ENCODE measurements around the gene RORB. TPM values are rescaled to one million over a fixed set of nuclear protein-coding genes. Genes with fewer than 3 reads are reported as not detected.

RORB gene
- total and polyA plus RNA-seq, 2 donors (not counting 1 experiment from before 2014, with no cell fraction given), result 0.24 to 4.3 TPM

DNA sequence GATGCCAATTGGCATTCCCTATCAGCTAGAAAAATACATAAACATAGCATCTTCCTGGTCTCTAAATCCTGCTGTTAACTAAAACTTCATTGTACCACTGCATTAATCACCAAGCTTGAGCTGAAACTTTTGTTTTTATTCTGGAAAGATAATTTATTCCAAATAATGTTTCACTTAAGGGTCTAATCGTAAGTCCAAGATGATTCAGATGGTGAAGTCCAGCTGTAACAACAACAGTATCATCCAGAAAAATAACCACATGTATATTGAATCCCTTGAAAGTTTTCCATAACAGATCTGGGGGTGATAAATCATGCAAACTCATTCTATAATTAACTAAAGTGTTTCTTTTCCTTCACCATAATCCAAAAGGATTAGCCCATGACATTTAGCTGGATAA, 23.9 kb downstream of the RORB start:
- DNase-seq (ENCODE audit: low read depth in 2 of 2), result peak; percentile 4 to 93
- Histone ChIP-seq H3K4me2 (ENCODE audit: extremely low read depth, insufficient read depth, low read length) (no peak overlapping the region), H3K36me3 (ENCODE audit: control insufficient read depth, insufficient read depth, low read length) (no peaks in the 10 kb centered on the region), H3K4me1 (ENCODE audit: control insufficient read depth, extremely low read depth, insufficient read depth, low read length) (no peaks in the 10 kb centered on the region), H4K20me1 (ENCODE audit: control insufficient read depth, extremely low read depth, insufficient read depth, low read length) (no peaks in the 10 kb centered on the region), H3K4me3 (replicated peaks in 1 of 4; ENCODE audit: control extremely low read depth in 1 of 4, insufficient read depth in 1 of 4, low read depth in 3 of 4, low read length in 4 of 4) (no peak overlapping the region), H3K79me2 (ENCODE audit: control insufficient read depth, insufficient read depth, low read length) (no peaks in the 10 kb centered on the region), H3K9ac (ENCODE audit: insufficient read depth, low read length) (no peak overlapping the region), H3K27me3 (ENCODE audit: control insufficient read depth, insufficient read depth, low read length) (no peaks in the 10 kb centered on the region), H2AFZ (ENCODE audit: low read length) (no peak overlapping the region), H3K9me3 (ENCODE audit: control insufficient read depth, insufficient read depth, low read depth, low read length) (no peaks in the 10 kb centered on the region), H3K27ac (ENCODE audit: insufficient read depth, low read length) (no peak overlapping the region)
- TF ChIP-seq, protein P1, sequence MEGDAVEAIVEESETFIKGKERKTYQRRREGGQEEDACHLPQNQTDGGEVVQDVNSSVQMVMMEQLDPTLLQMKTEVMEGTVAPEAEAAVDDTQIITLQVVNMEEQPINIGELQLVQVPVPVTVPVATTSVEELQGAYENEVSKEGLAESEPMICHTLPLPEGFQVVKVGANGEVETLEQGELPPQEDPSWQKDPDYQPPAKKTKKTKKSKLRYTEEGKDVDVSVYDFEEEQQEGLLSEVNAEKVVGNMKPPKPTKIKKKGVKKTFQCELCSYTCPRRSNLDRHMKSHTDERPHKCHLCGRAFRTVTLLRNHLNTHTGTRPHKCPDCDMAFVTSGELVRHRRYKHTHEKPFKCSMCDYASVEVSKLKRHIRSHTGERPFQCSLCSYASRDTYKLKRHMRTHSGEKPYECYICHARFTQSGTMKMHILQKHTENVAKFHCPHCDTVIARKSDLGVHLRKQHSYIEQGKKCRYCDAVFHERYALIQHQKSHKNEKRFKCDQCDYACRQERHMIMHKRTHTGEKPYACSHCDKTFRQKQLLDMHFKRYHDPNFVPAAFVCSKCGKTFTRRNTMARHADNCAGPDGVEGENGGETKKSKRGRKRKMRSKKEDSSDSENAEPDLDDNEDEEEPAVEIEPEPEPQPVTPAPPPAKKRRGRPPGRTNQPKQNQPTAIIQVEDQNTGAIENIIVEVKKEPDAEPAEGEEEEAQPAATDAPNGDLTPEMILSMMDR (conservative IDR thresholded peaks at IDR 0.05 in 1 of 2, IDR thresholded peaks at IDR 0.05 in 1 of 2; ENCODE audit: low read depth in 1 of 2, low read length in 2 of 2), result no peak
- TF ChIP-seq EZH2 (IDR thresholded peaks at IDR 0.05; ENCODE audit: low read length, missing control alignments), result no peak

- H3K4me2 ChIP-seq (ENCODE audit: extremely low read depth, insufficient read depth, low read length), result no peak overlapping the region
- H4K20me1 ChIP-seq (ENCODE audit: control insufficient read depth, extremely low read depth, insufficient read depth, low read length), result no peaks in the 10 kb centered on the region
- TF ChIP-seq EZH2 (IDR thresholded peaks at IDR 0.05; ENCODE audit: low read length, missing control alignments), result no peak
- TF ChIP-seq, protein P1 (conservative IDR thresholded peaks at IDR 0.05 in 1 of 2, IDR thresholded peaks at IDR 0.05 in 1 of 2; ENCODE audit: low read depth in 1 of 2, low read length in 2 of 2), result no peak
Observed at GRCh38 chr9:74524289-74524688, 27.2 kb downstream of the RORB start.

DNA sequence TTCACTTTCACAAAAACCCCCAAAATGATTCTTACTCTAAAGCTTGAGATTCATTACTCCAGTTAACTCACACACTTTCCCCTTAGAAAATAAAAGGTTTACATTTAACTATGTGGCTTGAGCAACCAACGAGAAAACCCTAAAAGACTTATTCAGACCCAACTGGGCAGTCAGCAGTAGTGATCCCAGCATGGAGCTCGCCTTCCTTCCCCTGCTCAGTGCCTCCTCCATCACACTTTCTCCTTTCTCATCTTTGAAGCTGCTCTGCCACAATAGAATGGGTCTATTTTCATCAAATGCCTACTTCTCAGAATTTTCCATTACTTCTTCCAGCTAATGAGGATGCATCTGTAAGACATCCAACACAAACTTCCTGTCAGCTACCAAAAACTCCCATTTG, 29.1 kb downstream of the RORB start:
- no peaks in the 10 kb centered on the region for H3K9me3 ChIP-seq (ENCODE audit: control insufficient read depth, insufficient read depth, low read depth, low read length)
- no peaks in the 10 kb centered on the region for H3K4me1 ChIP-seq (ENCODE audit: control insufficient read depth, extremely low read depth, insufficient read depth, low read length)
- no peaks in the 10 kb centered on the region for H4K20me1 ChIP-seq (ENCODE audit: control insufficient read depth, extremely low read depth, insufficient read depth, low read length)
- no peak overlapping the region for H2AFZ ChIP-seq (ENCODE audit: low read length)
- peak in 1 of 2 donors; percentile 23 for DNase-seq (ENCODE audit: low read depth in 2 of 2)
- H3K27ac ChIP-seq (ENCODE audit: insufficient read depth, low read length), result no peak overlapping the region
- H3K79me2 ChIP-seq (ENCODE audit: control insufficient read depth, insufficient read depth, low read length), result no peaks in the 10 kb centered on the region
- H3K9ac ChIP-seq (ENCODE audit: insufficient read depth, low read length), result no peak overlapping the region
- TF ChIP-seq, protein P1 (conservative IDR thresholded peaks at IDR 0.05 in 1 of 2, IDR thresholded peaks at IDR 0.05 in 1 of 2; ENCODE audit: low read depth in 1 of 2, low read length in 2 of 2), result no peak
- TF ChIP-seq EZH2 (IDR thresholded peaks at IDR 0.05; ENCODE audit: low read length, missing control alignments), result no peak
- H3K27me3 ChIP-seq (ENCODE audit: control insufficient read depth, insufficient read depth, low read length), result no peaks in the 10 kb centered on the region
- H3K36me3 ChIP-seq (ENCODE audit: control insufficient read depth, insufficient read depth, low read length), result no peaks in the 10 kb centered on the region
- no peak overlapping the region for H3K4me3 ChIP-seq (replicated peaks in 1 of 4; ENCODE audit: control extremely low read depth in 1 of 4, insufficient read depth in 1 of 4, low read depth in 3 of 4, low read length in 4 of 4)
- H3K4me2 ChIP-seq (ENCODE audit: extremely low read depth, insufficient read depth, low read length), result no peak overlapping the region

More at GRCh38 chr9:74524289-74524688, 27.2 kb downstream of the RORB start:
- H3K4me3 ChIP-seq (replicated peaks in 1 of 4; ENCODE audit: control extremely low read depth in 1 of 4, insufficient read depth in 1 of 4, low read depth in 3 of 4, low read length in 4 of 4), result no peak overlapping the region
- no peaks in the 10 kb centered on the region for H3K4me1 ChIP-seq (ENCODE audit: control insufficient read depth, extremely low read depth, insufficient read depth, low read length)
- H3K36me3 ChIP-seq (ENCODE audit: control insufficient read depth, insufficient read depth, low read length), result no peaks in the 10 kb centered on the region
- no peak overlapping the region for H3K9ac ChIP-seq (ENCODE audit: insufficient read depth, low read length)
- DNase-seq (ENCODE audit: low read depth in 2 of 2), result no peak
- H2AFZ ChIP-seq (ENCODE audit: low read length), result no peak overlapping the region
- H3K27ac ChIP-seq (ENCODE audit: insufficient read depth, low read length), result no peak overlapping the region
- H3K79me2 ChIP-seq (ENCODE audit: control insufficient read depth, insufficient read depth, low read length), result no peaks in the 10 kb centered on the region
- H3K9me3 ChIP-seq (ENCODE audit: control insufficient read depth, insufficient read depth, low read depth, low read length), result no peaks in the 10 kb centered on the region
- H3K27me3 ChIP-seq (ENCODE audit: control insufficient read depth, insufficient read depth, low read length), result no peaks in the 10 kb centered on the region
